HG03139 (cell line): ENCODE measurements around the gene ST3GAL5.

ENCODE experiments used
- ATAC-seq: cut with Tn5 transposase; IDR thresholded peaks from one replicate; pipeline ENCODE4 v1.9.1; 2021; ENCODE audit not compliant: unreplicated experiment

ST3GAL5 gene

DNA sequence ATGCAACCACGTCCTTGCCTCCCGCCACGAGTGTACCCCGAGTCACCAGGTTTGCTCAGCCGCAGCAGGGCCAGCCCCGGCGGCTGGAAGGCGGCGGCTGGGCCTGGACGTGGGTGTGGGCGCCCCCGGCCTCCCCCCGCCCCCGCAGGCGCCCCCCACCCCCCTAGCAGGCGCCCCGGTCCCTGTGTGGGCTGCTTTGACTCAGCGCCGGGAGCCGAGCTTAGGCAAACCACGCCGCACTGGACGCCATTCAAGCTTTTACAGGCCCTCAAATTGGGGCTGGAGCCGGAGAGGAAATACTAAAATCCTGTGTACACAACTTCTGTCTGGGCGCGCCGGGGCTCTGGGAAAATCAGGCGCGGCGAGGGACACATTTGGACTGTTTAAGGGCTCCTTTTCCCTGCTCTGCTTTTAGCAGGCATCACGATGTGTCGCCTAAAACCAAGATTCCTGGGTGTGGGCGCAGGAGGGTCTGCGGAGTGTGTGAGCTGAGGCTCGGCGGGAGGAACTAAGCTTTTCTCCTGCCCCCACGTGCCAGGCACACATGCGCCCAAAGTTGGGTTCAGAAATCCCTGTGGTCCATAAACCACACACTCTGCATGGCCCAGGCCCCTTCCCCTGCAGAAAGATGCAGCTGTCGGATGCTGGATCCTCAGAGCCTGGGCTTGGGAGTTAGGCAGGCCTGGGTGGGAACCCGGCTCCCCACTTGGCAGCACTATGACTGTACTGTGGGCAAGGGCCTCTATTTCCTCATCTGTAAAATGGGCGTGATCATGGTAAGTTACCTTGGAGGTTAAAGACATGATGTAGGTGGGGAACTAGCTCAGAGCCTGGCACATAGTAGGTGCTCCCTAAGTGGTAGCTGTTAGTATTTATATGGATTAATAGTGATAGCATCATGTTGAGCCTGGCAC is 77.4 kb downstream of the ST3GAL5 start:
- no peak for ATAC-seq

GRCh38 chr2:85810371-85811179 is 78.2 kb downstream of the ST3GAL5 start:
- no peak for ATAC-seq

- no peak for ATAC-seq
Measured at GRCh38 chr2:85807756-85808155, 81.0 kb downstream of the ST3GAL5 start.

DNA sequence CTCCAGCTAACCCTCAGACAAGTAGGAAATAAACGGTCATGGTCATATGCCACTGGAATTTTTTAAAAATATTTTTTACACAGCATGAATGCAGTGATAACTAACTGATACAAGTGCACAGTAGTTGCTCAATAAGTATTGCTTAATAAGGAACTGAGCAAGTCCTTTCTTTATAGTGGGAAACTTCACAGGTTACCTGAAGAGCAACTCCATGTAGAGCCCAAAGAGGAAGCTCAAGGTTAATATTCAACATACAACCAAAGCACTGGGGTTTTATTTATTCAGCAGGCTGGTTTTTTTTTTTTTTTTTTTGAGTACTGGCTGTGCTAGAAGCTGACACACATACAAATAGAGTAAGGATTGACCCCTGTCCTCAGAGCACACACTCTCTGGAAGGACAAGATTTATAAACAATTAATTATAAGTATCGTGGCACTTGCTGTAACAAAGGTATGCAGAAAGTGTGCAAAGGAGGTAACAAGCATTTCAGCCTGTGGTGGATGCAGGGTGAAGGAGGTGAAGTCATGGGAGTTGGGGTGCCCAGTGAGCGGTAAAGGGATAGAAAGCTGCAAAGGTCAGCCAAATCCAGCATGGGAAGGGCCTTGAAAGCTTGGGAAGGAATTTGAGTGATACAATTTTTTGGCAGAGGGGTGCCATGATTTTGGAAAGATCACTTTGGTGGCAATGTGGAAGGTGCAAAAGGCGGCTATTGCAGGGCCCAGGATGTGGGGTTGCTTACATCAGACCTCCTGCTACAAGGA is 82.3 kb downstream of the ST3GAL5 start:
- ATAC-seq, result no peak

DNA sequence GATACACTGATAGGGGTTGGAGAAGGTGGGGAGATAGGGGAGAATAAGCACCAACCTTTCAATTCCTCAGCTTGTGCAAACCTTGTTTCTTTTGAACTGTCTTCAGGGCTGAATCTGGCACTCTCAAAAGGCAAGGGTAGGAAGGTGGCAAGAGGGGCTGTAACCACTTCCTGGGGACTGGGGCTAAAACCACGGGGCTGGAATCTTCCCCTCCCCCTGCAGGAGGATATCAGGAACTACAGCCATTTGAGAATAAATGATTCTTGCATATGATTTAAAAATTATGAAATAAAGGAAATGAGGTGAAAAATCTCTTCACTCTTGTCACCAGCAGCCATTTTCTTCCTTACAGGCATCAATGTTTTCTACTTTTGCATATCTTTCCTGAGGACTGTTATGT is 84.2 kb downstream of the ST3GAL5 start:
- ATAC-seq, result no peak

DNA sequence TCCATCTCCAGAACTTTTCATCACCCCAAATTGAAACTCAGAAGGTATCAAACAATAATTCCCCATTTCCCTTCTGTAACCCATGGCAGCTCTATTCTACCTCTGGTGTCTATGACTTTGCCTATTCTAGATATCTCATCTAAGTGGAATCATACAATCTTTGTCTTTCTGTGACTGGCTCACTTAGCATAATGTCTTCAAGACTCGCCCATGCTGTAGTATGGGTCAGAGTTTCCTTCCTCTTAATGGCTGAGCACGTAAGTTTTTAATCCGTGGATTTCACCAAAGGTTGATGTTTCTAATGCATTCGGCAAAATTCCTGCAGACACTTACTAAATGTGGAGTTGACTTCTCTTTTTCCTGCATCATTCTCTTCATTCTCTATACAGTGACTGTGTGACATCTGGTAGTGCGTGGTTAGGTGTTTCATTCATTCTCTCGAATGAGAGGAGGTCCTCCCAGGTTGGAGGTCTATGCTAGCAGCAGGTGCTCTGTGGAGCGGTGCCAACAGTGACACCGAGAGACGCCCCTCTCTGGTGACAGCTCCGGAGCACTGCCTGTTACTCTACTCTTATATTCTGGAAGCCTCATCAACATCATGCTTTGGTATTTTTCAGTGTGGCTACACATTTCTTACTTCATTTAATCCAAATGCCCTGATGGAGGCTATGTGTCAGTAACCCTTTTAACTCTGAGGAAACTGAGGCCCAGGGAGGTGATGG is 84.9 kb downstream of the ST3GAL5 start:
- ATAC-seq, result no peak

GRCh38 chr2:85802354-85803103 is 86.3 kb downstream of the ST3GAL5 start:
- ATAC-seq, result no peak

- no peak for ATAC-seq
Measured at GRCh38 chr2:85801871-85802270, 86.9 kb downstream of the ST3GAL5 start.

DNA sequence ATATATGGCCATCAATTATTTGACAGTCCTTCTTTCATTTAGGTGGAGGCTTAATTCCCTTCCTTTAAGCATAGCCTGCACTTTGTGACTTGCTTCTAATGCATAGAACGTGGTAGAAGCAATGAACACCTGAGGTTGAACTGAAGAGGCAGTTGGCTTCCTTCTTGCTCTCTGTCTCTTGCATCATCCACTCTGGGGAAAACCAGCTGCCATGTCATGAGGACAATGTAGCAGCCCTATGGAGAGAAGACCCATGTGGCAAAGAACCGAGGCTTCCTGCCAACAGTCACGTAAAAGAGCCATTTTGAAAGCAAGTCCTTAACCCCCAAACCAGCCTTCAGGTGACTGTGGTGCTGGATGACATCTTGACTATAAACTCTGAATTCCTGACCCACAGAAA is 88.2 kb downstream of the ST3GAL5 start:
- no peak for ATAC-seq

DNA sequence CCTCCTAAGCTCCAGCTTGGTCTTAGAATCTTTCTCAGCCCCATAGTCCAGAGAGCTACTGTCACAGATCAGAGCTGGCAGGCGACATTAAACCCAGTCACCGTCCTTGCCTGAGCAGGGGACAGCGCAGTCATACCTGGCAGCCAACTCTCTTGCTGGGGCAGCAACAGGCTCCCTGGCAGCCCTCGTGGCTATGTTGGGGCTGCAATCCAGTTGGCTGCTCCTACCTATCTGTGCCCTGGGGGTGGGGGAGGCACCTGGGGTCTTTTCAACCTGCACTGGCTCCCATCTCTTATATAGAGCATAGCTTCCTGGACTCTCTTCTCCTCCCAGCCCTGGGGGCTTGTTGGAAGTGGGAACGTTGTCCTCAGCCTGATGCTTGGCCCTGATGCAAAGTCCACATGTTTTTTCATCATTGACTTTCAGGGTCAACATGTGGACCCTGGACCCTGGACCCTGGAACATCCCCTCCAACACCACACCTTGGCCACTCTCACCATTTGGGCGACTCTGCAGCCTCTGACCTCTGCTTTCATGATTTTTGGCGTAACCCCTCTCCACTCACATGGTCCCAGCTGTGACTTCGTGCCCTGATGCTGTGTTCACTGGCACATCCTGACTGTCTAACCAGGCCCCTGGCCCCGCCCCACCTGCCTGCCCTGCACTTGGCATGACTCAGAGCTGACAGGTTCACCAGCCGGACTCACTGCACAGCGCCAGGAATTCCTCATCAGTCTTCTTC is 89.4 kb downstream of the ST3GAL5 start:
- no peak for ATAC-seq

- ATAC-seq, result no peak
Measured at GRCh38 chr2:85797921-85798320, 90.9 kb downstream of the ST3GAL5 start.

DNA sequence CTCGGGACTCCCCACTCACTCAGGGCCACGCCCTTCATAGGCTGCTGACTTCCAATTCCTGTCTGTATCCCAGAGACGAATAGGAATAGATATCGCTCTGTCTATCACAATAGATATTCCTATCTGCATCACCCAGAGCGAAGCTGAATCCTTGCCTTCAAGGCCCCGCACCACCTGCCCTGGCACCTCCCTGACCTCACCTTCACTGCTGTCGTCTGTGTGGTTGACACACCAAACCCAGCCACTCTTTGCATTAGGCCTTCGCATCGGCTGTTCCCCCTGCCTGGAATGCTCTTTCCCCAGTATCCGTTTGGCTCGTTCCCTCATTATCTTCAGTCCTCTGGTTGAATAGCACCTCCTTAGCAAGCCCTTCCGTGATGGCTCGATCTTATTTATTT is 91.5 kb downstream of the ST3GAL5 start:
- ATAC-seq, result no peak

GRCh38 chr2:85796341-85797262 is 92.2 kb downstream of the ST3GAL5 start:
- no peak for ATAC-seq

DNA sequence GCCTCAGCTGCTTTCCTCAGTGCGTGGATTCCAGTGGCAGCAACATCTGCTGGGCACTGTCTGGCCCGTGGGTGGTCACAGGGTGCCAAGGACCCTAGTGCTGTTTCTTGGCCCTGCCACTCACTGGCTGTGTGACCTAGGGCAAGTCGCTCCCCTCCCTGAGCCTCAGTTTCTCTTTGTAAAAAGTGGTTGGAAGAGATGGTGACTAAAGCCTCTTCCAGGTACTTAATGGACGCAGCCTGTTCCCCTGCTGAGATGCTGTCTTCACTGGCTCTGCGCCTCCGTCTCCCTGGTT is 92.8 kb downstream of the ST3GAL5 start:
- no peak for ATAC-seq

DNA sequence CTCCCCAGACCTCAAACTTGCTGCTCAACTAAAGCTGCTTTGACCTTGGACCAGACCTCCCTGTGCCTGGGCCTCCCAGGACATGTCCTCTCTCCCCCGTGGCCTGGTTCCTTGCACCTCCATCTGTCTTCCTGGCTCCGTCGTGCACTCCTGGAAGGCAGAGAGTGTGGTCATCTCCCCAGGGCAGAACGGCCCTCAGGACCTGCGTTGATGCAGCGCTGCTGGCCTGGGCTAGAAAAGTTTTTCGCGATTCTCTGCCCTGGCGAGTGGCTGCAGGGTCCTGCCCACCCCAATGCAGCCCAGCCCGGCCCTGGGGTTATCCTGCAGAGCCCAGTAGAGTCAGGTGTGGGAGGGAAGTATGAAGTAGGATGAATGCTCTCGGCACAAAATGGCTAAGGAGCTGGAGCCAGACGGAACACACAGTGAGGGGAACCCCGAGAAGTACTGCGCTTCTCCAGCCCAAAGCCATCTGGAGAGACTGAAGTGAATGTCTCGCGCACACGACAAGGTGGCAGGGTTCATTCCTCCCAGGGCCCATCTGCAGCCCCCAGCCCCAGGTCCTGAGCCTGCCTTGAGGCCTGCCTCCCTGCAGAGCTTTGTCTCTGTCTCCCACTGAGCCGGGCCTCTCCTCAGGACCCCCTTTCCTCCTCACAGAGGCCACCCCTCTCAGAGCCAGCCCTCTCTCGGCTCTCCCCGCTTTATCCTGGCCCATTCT is 93.3 kb downstream of the ST3GAL5 start:
- no peak for ATAC-seq

GRCh38 chr2:85794491-85795121 is 94.2 kb downstream of the ST3GAL5 start:
- ATAC-seq, result no peak

DNA sequence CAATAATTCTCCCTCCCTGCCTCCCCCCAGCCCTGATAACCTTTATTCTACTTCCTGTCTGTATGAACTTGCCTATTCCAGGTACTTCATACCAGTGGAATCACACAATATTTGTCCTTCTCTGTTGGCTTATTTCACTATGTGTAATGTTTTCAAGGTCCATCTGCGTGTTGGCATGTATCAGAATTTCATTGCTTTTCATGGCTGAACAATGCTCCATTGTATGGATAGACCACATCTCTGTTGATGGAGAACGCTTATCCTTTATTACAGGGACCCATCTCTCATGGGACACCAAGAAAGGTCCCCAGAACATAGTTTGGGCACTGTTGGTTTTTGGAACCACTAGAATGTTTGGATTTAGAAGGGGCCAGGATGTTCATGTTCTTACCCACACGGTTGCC is 94.8 kb downstream of the ST3GAL5 start:
- no peak for ATAC-seq
